Endothelial cell of umbilical vein (primary cell): ENCODE data around the gene GTF2H1. TPM values are rescaled to one million over a fixed set of nuclear protein-coding genes. Genes with fewer than 3 reads are reported as not detected.

ENCODE experiments used
- BruUV-seq: library from RNA; stranded (reverse); fragments of 400-500 nt; replicated peaks from 2 replicates; lab custom pipeline; 2021; lab: Mats Ljungman, UMichigan
- CTCF ChIA-PET: fragments of 300-600, 350-600 bp; sonication (Branson Sonifier 250); formaldehyde crosslinking; loops from one replicate; lab custom pipeline; 2021; ENCODE audit warnings: antibody characterized with exemption, inconsistent platforms; lab: Charles Lee
- POLR2A ChIA-PET: fragments of 300-600, 350-600 bp; sonication (Branson Sonifier 250); formaldehyde crosslinking; loops from one replicate; lab custom pipeline; 2021; ENCODE audit warnings: antibody characterized with exemption, inconsistent platforms; lab: Charles Lee
- DNase-seq: peaks from one replicate; pipeline ENCODE4 v3.0.0-alpha.2; 2011; ENCODE audit warnings: low read depth, low spot score
- FAIRE-seq: peaks from 2 replicates; lab custom pipeline; 2011; peaks lifted over from hg19 to GRCh38; lab: Jason Lieb, UNC
- H2AFZ ChIP-seq: 2 replicates; pipeline ENCODE4 v1.6.0; 2012; ENCODE audit warnings: low read depth, low read length, control low read depth, inconsistent platforms
- H3K27ac ChIP-seq: 2 replicates; pipeline ENCODE4 v1.5.1; 2011; ENCODE audit warnings: low read depth, mild to moderate bottlenecking, control low read depth, low read length, moderate library complexity; ENCODE audit not compliant: insufficient read depth
- H3K27me3 ChIP-seq, 2 experiments: 2 replicates each; pipeline versions ENCODE4 v1.6.0 to v1.6.1; 2011; ENCODE audit warnings: low read length in 2 of 2, mixed read lengths in 1 of 2; ENCODE audit not compliant: control insufficient read depth in 2 of 2, insufficient read depth in 2 of 2
- H3K36me3 ChIP-seq, 2 experiments: 2 replicates in 1 of 2; 3 replicates in 1 of 2; pipeline ENCODE4 v1.5.1; 2011; ENCODE audit warnings: low read length in 2 of 2, mild to moderate bottlenecking in 1 of 2, moderate library complexity in 1 of 2; ENCODE audit not compliant: control insufficient read depth in 2 of 2, insufficient read depth in 2 of 2; ENCODE audit errors: extremely low read depth in 1 of 2
- H3K4me1 ChIP-seq: 3 replicates; pipeline ENCODE4 v1.5.1; 2011; ENCODE audit warnings: mild to moderate bottlenecking, low read length; ENCODE audit not compliant: control insufficient read depth, insufficient read depth; ENCODE audit errors: extremely low read depth
- H3K4me2 ChIP-seq: 2 replicates; pipeline ENCODE4 v1.6.1; 2011; ENCODE audit warnings: low read length, control low read depth, mixed read lengths; ENCODE audit not compliant: insufficient read depth
- H3K4me3 ChIP-seq, 3 experiments: fragments of 200-600 bp in 1 of 3; sonication (generic), shearing (Covaris generic) in 1 of 3; replicated peaks in 1 of 3; 2 replicates each; pipeline ENCODE4 v1.5.1; 2011 to 2016; ENCODE audit warnings: control low read depth in 3 of 3, low read length in 3 of 3, mild to moderate bottlenecking in 2 of 3, inconsistent platforms in 1 of 3, low read depth in 1 of 3, moderate library complexity in 1 of 3; ENCODE audit not compliant: insufficient read depth in 1 of 3
- H3K79me2 ChIP-seq: 2 replicates; pipeline ENCODE4 v1.6.0; 2012; ENCODE audit warnings: low read length, inconsistent platforms; ENCODE audit not compliant: control insufficient read depth, insufficient read depth
- H3K9ac ChIP-seq: replicated peaks from 2 replicates; pipeline ENCODE3; 2011; ENCODE audit warnings: low read length, control low read depth; ENCODE audit not compliant: insufficient read depth; ENCODE audit errors: extremely low read depth
- H3K9me1 ChIP-seq: replicated peaks from 3 replicates; pipeline ENCODE4 v1.6.0; 2011; ENCODE audit warnings: mild to moderate bottlenecking, low read length; ENCODE audit not compliant: control insufficient read depth, insufficient read depth; ENCODE audit errors: extremely low read depth
- H3K9me3 ChIP-seq: replicated peaks from 2 replicates; pipeline ENCODE4 v1.5.1; 2012; ENCODE audit warnings: low read length, inconsistent platforms; ENCODE audit not compliant: control insufficient read depth, insufficient read depth
- H4K20me1 ChIP-seq: replicated peaks from 2 replicates; pipeline ENCODE3; 2011; ENCODE audit warnings: mild to moderate bottlenecking, low read length; ENCODE audit not compliant: control insufficient read depth, insufficient read depth; ENCODE audit errors: extremely low read depth
- EZH2 ChIP-seq: IDR thresholded peaks from 2 replicates; pipeline ENCODE4 v1.6.1; 2012; ENCODE audit warnings: borderline replicate concordance, low read depth, mild to moderate bottlenecking, moderate library complexity, low read length, inconsistent platforms; ENCODE audit not compliant: severe bottlenecking
- FOS ChIP-seq: IDR thresholded peaks from 2 replicates; pipeline ENCODE4 v1.6.1; 2011; ENCODE audit warnings: mild to moderate bottlenecking, low read length, moderate library complexity, borderline replicate concordance; ENCODE audit not compliant: insufficient read depth
- GATA2 ChIP-seq: IDR thresholded peaks from 2 replicates; pipeline ENCODE4 v1.7.0; 2011; ENCODE audit warnings: low read depth, mild to moderate bottlenecking, moderate library complexity, mixed read lengths, low read length; ENCODE audit not compliant: insufficient read length, insufficient read depth
- JUN ChIP-seq: IDR thresholded peaks from 2 replicates; pipeline ENCODE4 v1.6.1; 2011; ENCODE audit warnings: borderline replicate concordance, low read depth; ENCODE audit not compliant: insufficient read length, insufficient read depth
- MAX ChIP-seq: IDR thresholded peaks from 2 replicates; pipeline ENCODE4 v1.6.1; 2011; ENCODE audit not compliant: insufficient read depth, insufficient read length
- MYC ChIP-seq: IDR thresholded peaks from one replicate; pipeline ENCODE4 v1.6.1; 2011; ENCODE audit warnings: mild to moderate bottlenecking, low read depth, low read length
- POLR2A ChIP-seq: IDR thresholded peaks from 2 replicates; pipeline ENCODE4 v1.6.1; 2012; ENCODE audit warnings: low read depth, mild to moderate bottlenecking, control low read depth, low read length
- POLR2AphosphoS5 ChIP-seq: IDR thresholded peaks from 2 replicates; pipeline ENCODE4 v1.6.1; 2012; ENCODE audit warnings: low read depth, mild to moderate bottlenecking, control low read depth, low read length, moderate library complexity; ENCODE audit not compliant: insufficient read depth
- dilution Hi-C: fragments of 300-500 bp; cut with MboI; formaldehyde crosslinking; loops from one replicate; pipeline ENCODE4 v1.15.0; 2019; ENCODE audit warnings: low sequenced_read_pairs; ENCODE audit not compliant: extremely low pct_ligation_motif_present
- intact Hi-C: fragments of 100-400 bp; cut with micrococcal nuclease; formaldehyde crosslinking; loops from one replicate; pipeline ENCODE4 v1.10.0; 2022
- polyA plus RNA-seq, 4 experiments: library from polyadenylated mRNA; depleted of rRNA in 3 of 4; stranded (reverse) in 3 of 4; unstranded in 1 of 4; fragments of >200 nt; gene quantifications; 2 replicates each; pipeline versions ENCODE4 v1.2.1 to v1.2.3, GENCODE V29; 2011 to 2012; ENCODE audit warnings: missing spikeins in 1 of 4
- total RNA-seq: library from RNA; stranded (reverse); gene quantifications from 2 replicates; pipeline ENCODE4 v1.2.3, GENCODE V29; 2021
- TF ChIP-seq, protein P1 (sequence below), 2 donors: IDR thresholded peaks; 1 replicate in 1 of 2; 2 replicates in 1 of 2; pipeline ENCODE4 v1.5.1; 2011; ENCODE audit warnings: low read length in 2 of 2, mild to moderate bottlenecking in 2 of 2, moderate library complexity in 2 of 2, control low read depth in 1 of 2, inconsistent platforms in 1 of 2, low read depth in 1 of 2; ENCODE audit not compliant: insufficient read depth in 1 of 2; ENCODE audit errors: extremely low read depth in 1 of 2

The GTF2H1 gene
- total and polyA plus RNA-seq, 2 donors (not counting 3 experiments of a cell fraction or from before 2014, with no cell fraction given), result 15.7 to 47.7 TPM

DNA sequence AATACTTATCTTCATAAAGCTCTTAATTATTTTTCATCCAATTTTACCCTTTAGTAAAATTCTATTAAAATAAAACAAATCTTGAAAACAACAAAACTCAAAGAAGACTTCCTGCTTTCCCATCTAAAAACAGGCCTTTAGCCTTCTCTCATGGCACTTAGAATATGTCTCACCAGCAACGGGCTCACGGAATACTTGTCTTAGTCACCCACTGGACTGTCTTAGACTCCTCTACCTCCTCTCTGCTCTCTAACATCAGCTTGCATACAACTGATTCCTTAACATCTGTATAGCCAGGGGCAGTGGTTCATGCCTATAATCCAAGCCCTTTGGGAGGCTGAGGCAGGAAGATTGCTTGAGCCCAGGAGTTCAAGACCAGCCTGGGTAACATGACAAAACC lies 14.1 kb upstream of the GTF2H1 start:
- peaks cover 0 to 7% of the 10 kb centered on the region in 2 experiments for H3K36me3 ChIP-seq

More for the DNA sequence above, 14.1 kb upstream of the GTF2H1 start:
- TF ChIP-seq POLR2A, result no peak
- TF ChIP-seq GATA2, result no peak
- TF ChIP-seq POLR2AphosphoS5, result no peak
- no peak for TF ChIP-seq MYC
- TF ChIP-seq EZH2, result no peak
- TF ChIP-seq, protein P1, sequence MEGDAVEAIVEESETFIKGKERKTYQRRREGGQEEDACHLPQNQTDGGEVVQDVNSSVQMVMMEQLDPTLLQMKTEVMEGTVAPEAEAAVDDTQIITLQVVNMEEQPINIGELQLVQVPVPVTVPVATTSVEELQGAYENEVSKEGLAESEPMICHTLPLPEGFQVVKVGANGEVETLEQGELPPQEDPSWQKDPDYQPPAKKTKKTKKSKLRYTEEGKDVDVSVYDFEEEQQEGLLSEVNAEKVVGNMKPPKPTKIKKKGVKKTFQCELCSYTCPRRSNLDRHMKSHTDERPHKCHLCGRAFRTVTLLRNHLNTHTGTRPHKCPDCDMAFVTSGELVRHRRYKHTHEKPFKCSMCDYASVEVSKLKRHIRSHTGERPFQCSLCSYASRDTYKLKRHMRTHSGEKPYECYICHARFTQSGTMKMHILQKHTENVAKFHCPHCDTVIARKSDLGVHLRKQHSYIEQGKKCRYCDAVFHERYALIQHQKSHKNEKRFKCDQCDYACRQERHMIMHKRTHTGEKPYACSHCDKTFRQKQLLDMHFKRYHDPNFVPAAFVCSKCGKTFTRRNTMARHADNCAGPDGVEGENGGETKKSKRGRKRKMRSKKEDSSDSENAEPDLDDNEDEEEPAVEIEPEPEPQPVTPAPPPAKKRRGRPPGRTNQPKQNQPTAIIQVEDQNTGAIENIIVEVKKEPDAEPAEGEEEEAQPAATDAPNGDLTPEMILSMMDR (IDR thresholded peaks at IDR 0.05; ENCODE audit: extremely low read depth in 1 of 2, insufficient read depth in 1 of 2, low read depth in 1 of 2, low read length in 2 of 2), result no peak
- TF ChIP-seq FOS, result no peak
- TF ChIP-seq JUN, result no peak
- TF ChIP-seq MAX, result no peak
- Histone ChIP-seq H3K79me2 (peaks cover 2% of the 10 kb centered on the region), H3K4me1 (no peaks in the 10 kb centered on the region), H2AFZ (no peak overlapping the region), H3K27me3 (no peaks in the 10 kb centered on the region), H3K27ac (no peak overlapping the region), H4K20me1 (no peaks in the 10 kb centered on the region), H3K9me1 (no peaks in the 10 kb centered on the region), H3K4me3 (no peak overlapping the region), H3K9ac (no peak overlapping the region), H3K9me3 (no peaks in the 10 kb centered on the region), H3K4me2 (no peak overlapping the region)
- no TSS peak for BruUV-seq
- intact Hi-C loops (no loop called here), dilution Hi-C loops (no loop called here)
- CTCF ChIA-PET, result interaction anchor here (0.8 to 1.8 kb wide), 2 partner anchors 14 to 64 kb away, joined by 3 to 7 read pairs; no protein-coding TSS in a partner anchor
- no peak for FAIRE-seq
- POLR2A ChIA-PET, result no interaction called here
- no peak for DNase-seq
